HepG2 (cell line): ENCODE data around the gene FAM90A26. TPM values are rescaled to one million over a fixed set of nuclear protein-coding genes. Genes with fewer than 3 reads are reported as not detected.
A peak's percentile ranks its signal among the peaks of the same experiment; 100 is the strongest.
"Not testable (repeated sequence)": the region's sequence is repeated elsewhere in the genome, so short reads cannot be mapped to it uniquely, and the experiment has no call there.

Experiments used
- ARNTL ChIP-seq: sonication (generic); formaldehyde crosslinking; IDR thresholded peaks from 2 replicates; pipeline ENCODE4 v1.4.0; 2020; ENCODE audit warnings: mild to moderate bottlenecking, missing genetic modification reagents
- BORCS8-MEF2B ChIP-seq: sonication (generic); formaldehyde crosslinking; IDR thresholded peaks from 2 replicates; pipeline ENCODE4 v1.8.0; 2022; ENCODE audit warnings: mild to moderate bottlenecking, missing genetic modification reagents
- ERF ChIP-seq: IDR thresholded peaks from 2 replicates; pipeline ENCODE4 v1.6.1; 2018; ENCODE audit warnings: missing biosample characterization, missing genetic modification reagents
- HOXA3 ChIP-seq: sonication (generic); formaldehyde crosslinking; IDR thresholded peaks from 2 replicates; pipeline ENCODE4 v1.5.0; 2020; ENCODE audit warnings: missing genetic modification reagents
- IRF2 ChIP-seq: IDR thresholded peaks from 2 replicates; pipeline ENCODE4 v1.6.1; 2018; ENCODE audit warnings: missing genetic modification reagents, missing compliant biosample characterization
- IRF9 ChIP-seq: sonication (generic); formaldehyde crosslinking; IDR thresholded peaks from 2 replicates; pipeline ENCODE4 v1.8.0; 2022; ENCODE audit warnings: missing genetic modification reagents, mild to moderate bottlenecking, borderline replicate concordance
- KAT7 ChIP-seq: IDR thresholded peaks from 2 replicates; pipeline ENCODE4 v1.6.1; 2018; ENCODE audit warnings: borderline replicate concordance, missing compliant biosample characterization
- KDM5B ChIP-seq: sonication (generic); formaldehyde crosslinking; IDR thresholded peaks from 2 replicates; pipeline ENCODE4 v1.4.0; 2020; ENCODE audit warnings: missing genetic modification reagents, mild to moderate bottlenecking, borderline replicate concordance
- MEIS1 ChIP-seq: sonication (generic); formaldehyde crosslinking; IDR thresholded peaks from 2 replicates; pipeline ENCODE4 v1.9.0; 2021; ENCODE audit warnings: mild to moderate bottlenecking, missing genetic modification reagents, moderate library complexity, borderline replicate concordance
- NFKB2 ChIP-seq: sonication (generic); formaldehyde crosslinking; IDR thresholded peaks from 2 replicates; pipeline ENCODE4 v1.4.0; 2020; ENCODE audit warnings: missing genetic modification reagents, borderline replicate concordance
- NR0B2 ChIP-seq: sonication (generic); formaldehyde crosslinking; IDR thresholded peaks from 2 replicates; pipeline ENCODE4 v1.4.0; 2020; ENCODE audit warnings: mild to moderate bottlenecking, missing genetic modification reagents
- POLR2A ChIP-seq, 2 experiments: IDR thresholded peaks; 2 replicates each; pipeline ENCODE4 v1.6.1; 2011; ENCODE audit warnings: low read depth in 2 of 2, low read length in 2 of 2, mild to moderate bottlenecking in 1 of 2, moderate library complexity in 1 of 2; ENCODE audit not compliant: insufficient read depth in 1 of 2
- SALL2 ChIP-seq: sonication (generic); formaldehyde crosslinking; IDR thresholded peaks from 2 replicates; pipeline ENCODE4 v1.8.1; 2023; ENCODE audit warnings: mild to moderate bottlenecking, missing genetic modification reagents, inconsistent platforms
- SP1 ChIP-seq, 2 experiments: fragments of 450-650 bp in 1 of 2; sonication (generic) in 1 of 2; formaldehyde crosslinking in 1 of 2; IDR thresholded peaks; 2 replicates each; pipeline versions ENCODE4 v1.4.0 to v1.6.1; 2016 to 2020; ENCODE audit warnings: missing genetic modification reagents in 1 of 2
- TAF1 ChIP-seq: sonication (generic); formaldehyde crosslinking; IDR thresholded peaks from 2 replicates; pipeline ENCODE4 v1.4.0; 2020; ENCODE audit warnings: missing genetic modification reagents
- ZFY ChIP-seq: sonication (generic); formaldehyde crosslinking; IDR thresholded peaks from 2 replicates; pipeline ENCODE4 v1.4.0; 2020; ENCODE audit warnings: missing genetic modification reagents
- ZNF142 ChIP-seq: sonication (generic); formaldehyde crosslinking; IDR thresholded peaks from 2 replicates; pipeline ENCODE4 v1.4.0; 2020; ENCODE audit warnings: missing genetic modification reagents
- ZNF546 ChIP-seq: sonication (generic); formaldehyde crosslinking; conservative IDR thresholded peaks from 2 replicates; pipeline ENCODE4 v1.8.1; 2023; ENCODE audit warnings: mild to moderate bottlenecking, missing genetic modification reagents
- ZNF547 ChIP-seq: sonication (generic); formaldehyde crosslinking; IDR thresholded peaks from 2 replicates; pipeline ENCODE4 v1.5.1; 2020; ENCODE audit warnings: mild to moderate bottlenecking, missing genetic modification reagents
- polyA plus RNA-seq, 8 experiments: library from polyadenylated mRNA; depleted of rRNA in 3 of 8; stranded (reverse) in 7 of 8; unstranded in 1 of 8; fragments of >200 nt; fragmentation: Illumina TruSeq in 4 of 8; extraction: Trizol in 4 of 8; gene quantifications; 2 replicates each; pipeline versions ENCODE4 v1.2.1 to v1.2.3, GENCODE V29; 2011 to 2016; ENCODE audit warnings: low read depth in 4 of 8, missing spikeins in 1 of 8, mixed read lengths in 1 of 8; ENCODE audit not compliant: insufficient read depth in 1 of 8
- total RNA-seq, 5 experiments: library from RNA; depleted of rRNA; stranded (reverse); fragments of >200 nt; fragmentation: Illumina TruSeq; extraction: Trizol; gene quantifications; 2 replicates each; pipeline ENCODE4 v1.2.3, GENCODE V29; 2016; ENCODE audit warnings: low read depth in 1 of 5

Gene FAM90A26
- total and polyA plus RNA-seq, 2 of the 13 experiments (the other 11 are each of a cell fraction or from before 2014, with no cell fraction given), result not detected

GRCh38 chr4:9153008-9153570 lies 17.1 kb upstream of the FAM90A26 start (continued):
- TF ChIP-seq IRF9 (CRISPR knock-in tag) (0 out of 2 replicates have a peak, but pooled peaks have one; percentile 37), TAF1 (CRISPR knock-in tag) (peak; percentile 85), ARNTL (peak; percentile 26; the same call in 1 of the 2 replicates), ZNF547 (CRISPR knock-in tag) (peak; percentile 64; the same call in 1 of the 2 replicates), IRF2 (CRISPR knock-in tag) (0 out of 2 replicates have a peak, but pooled peaks have one; percentile 15), POLR2A (IDR thresholded peaks at IDR 0.05; ENCODE audit: insufficient read depth in 1 of 2, low read depth in 2 of 2, low read length in 2 of 2) (peak; percentile 61 to 71), ZNF142 (CRISPR knock-in tag) (0 out of 2 replicates have a peak, but pooled peaks have one; percentile 37), HOXA3 (CRISPR knock-in tag) (peak; percentile 45), MEIS1 (CRISPR knock-in tag) (0 out of 2 replicates have a peak, but pooled peaks have one; percentile 41), SALL2 (CRISPR knock-in tag) (0 out of 2 replicates have a peak, but pooled peaks have one; percentile 23), NFKB2 (0 out of 2 replicates have a peak, but pooled peaks have one; percentile 23), BORCS8-MEF2B (CRISPR knock-in tag) (peak; percentile 78), ERF (0 out of 2 replicates have a peak, but pooled peaks have one; percentile 12), ZNF546 (CRISPR knock-in tag) (0 out of 2 replicates have a peak, but pooled peaks have one; percentile 34), ZFY (CRISPR knock-in tag) (peak; percentile 78), KDM5B (CRISPR knock-in tag) (peak; percentile 86; the same call in 1 of the 2 replicates), SP1 (CRISPR knock-in tag; IDR thresholded peaks at IDR 0.05) (peak; percentile 53; the same call in 1 of the 2 replicates), NR0B2 (peak; percentile 74), KAT7 (CRISPR knock-in tag) (peak; percentile 33; the same call in 1 of the 2 replicates)
- not testable (repeated sequence) for TF ChIP-seq SP1 (IDR thresholded peaks at IDR 0.05)
